ENCODE measurements around the gene FBXL5.

GRCh38 chr4:15592799-15593198, 62.4 kb downstream of the FBXL5 start:
- TF ChIP-seq CTCF (IDR thresholded peaks at IDR 0.05): no peak
- no peak for TF ChIP-seq POLR2A (IDR thresholded peaks at IDR 0.05)
